NCI-H1092 treated with DMSO at 0.1 percent for 48 hours (cell line): ENCODE results near the gene DMXL2.
A peak's percentile ranks its signal among the peaks of the same experiment; 100 is the strongest.
"Not testable (repeated sequence)": the region's sequence is repeated elsewhere in the genome, so short reads cannot be mapped to it uniquely, and the experiment has no call there.

Experiments used
- DNase-seq: peaks from one replicate; lab custom pipeline; 2025; lab: John Stamatoyannopoulos, UW

DMXL2 gene

DNA sequence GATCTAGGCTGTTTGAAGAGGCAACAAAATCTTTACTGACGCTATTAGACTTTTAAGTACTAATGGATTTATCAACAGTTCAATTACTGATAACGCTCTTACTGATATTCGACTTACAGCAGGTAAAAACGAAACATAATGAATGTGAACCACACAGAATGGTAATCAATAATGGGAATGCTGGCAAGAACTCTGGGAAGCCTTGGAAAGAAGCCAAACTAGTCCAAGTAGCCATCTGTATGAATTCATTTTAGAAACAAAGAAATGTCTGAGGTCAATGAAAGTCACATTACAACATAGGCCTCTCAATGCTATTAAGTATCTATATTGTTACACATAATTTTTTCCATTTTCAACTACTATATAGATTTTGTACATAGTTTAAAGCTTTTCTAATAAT, 130.0 kb downstream of the DMXL2 start:
- DNase-seq = peak; percentile 0

DNA sequence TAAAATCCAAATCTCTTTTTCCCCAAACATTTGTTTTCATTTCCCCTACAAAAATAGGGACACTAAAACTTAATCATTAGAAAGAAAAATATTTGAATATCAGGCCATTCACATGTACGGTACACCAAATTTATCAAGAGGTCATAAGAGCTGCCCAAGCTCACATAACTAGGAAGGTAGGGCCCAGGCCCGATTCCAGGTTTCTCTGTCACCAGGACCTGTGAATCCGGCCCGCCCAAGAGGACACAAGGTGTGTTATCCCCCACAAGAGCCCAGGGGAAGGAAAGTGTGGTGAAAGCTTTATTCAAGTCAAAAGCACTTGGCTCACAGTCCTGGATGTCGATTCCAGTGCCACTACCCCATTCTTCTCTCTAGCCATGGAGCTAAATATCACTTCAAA, 130.6 kb downstream of the DMXL2 start:
- DNase-seq = no peak

DNA sequence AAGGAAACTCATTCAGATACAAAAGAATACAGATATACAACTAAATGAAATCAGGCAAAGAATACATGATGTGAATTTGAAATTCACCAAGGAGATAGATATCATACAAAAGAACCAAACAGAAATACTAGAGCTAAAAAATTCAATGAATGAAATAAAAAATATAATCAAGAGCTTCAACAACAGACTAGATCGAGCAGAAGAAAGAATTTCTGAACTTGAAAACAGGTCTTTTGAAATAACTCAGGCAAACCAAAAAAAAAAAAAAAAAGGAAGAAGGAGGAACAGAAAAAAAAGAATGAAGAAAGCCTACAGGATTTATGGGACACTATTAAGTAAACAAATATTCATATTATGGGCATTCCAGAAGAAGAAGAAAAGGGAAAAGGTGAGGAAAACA, 137.8 kb downstream of the DMXL2 start:
- no peak for DNase-seq

DNA sequence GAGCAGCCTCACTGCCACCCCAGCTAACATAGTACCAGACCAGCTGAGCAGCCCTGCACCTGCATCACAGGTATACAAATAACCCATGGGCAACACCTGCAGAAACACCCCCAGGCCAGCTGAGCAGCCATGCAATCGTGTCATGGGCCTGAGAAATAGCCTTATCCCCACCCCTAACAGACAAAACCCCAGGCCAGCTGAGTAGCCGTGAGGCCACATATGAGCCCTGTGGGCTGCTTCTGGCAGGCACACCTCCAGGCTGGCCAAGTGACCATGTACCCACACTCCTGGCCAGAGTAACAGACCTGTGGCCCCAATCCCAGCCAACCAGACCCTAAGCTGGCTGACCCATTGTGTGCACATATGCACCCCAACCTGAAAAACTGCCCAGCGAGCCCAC, 138.6 kb downstream of the DMXL2 start:
- DNase-seq = no peak

DNA sequence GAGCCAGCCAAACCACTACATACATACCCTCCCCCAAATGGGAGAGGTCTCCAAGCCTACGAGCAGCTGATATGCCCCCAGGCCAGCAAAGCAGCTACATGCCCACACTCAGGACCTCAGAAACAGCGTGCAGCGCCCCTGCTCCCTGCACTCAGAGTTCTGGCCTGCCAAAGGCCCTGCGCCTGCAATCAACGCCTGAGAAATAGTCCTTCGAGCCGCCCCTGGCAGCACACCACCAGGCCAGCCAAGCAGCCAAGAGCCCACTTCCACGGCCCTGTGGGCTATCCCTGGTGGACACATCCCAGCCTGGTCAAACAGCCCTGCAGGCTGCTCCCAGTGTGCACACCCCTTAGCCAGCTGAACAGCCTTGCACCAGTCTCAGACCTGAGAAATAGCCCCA, 139.1 kb downstream of the DMXL2 start:
- no peak for DNase-seq

DNA sequence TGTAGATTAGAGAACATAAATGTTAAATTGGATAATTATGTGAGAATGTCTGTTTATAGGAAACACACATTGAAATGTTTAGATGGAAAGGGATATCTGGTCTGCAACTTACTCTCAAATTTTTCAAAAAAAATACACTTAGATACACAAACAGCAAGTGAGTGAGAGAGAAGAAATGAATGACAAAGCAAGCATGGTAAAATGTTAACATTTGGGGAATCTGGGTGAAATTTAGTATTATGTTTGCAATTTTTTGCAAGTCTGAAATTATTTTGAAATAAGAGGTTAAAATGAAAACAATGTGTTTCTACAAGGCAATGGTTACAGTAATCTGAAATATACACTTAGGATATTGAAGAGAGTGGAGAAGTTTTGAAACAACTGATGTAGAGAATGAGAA, 146.8 kb downstream of the DMXL2 start:
- DNase-seq = no peak

DNA sequence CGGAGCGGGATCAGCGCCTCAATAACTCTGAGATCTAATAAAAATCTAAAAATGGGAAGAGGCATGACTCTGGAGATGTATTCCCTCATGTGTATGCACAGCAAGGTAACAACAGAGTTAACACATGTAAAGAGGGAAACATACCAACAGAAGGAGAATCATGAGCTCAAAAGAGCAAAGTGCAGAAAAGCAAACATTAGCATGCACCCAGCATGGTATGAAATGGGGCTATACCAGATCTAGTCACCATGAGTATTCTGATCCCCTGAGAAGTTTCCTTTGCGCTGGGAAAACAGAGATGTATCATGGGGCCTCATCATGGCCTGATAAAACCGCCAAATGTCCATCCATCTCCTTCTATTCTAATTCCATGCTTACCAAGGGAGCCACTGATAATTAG, 152.1 kb downstream of the DMXL2 start:
- DNase-seq = no peak

DNA sequence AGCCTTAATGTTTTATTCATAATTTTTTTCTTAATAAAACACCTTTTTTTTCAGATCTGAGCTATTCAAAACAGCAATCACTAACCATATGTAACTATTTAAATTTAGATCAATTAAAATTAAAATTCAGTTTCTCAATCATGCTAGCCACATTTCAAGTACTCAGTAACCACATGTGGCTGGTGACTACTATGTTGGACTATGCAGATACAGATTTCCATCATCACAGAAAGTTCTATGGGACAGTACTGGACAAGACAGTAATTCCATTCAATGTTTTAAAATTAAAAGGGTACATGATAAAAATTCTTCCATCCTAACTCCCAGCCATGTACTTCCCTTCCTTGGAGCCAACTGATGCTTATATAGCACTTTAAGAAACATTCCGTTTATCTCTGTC, 161.8 kb downstream of the DMXL2 start:
- DNase-seq = no peak

DNA sequence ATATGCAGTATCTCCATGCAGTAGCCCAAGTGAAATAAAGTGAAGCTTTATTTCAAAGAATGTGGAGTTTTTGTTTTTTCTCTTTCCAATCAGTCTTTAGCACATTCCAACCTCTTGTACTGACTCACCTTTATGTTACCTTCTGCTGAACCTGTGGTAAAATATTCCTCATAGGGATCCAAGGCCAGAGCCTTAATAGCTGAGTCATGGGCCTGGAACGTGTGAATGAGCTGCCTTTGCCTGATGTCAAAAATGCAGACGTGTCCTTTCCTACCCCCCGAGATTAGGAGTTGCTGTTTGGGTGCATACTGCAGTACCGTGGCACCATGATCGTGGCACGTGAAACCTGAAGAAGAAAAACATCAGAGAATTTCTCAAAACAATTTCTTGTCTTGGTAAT, 172.6 kb downstream of the DMXL2 start:
- DNase-seq = no peak

DNA sequence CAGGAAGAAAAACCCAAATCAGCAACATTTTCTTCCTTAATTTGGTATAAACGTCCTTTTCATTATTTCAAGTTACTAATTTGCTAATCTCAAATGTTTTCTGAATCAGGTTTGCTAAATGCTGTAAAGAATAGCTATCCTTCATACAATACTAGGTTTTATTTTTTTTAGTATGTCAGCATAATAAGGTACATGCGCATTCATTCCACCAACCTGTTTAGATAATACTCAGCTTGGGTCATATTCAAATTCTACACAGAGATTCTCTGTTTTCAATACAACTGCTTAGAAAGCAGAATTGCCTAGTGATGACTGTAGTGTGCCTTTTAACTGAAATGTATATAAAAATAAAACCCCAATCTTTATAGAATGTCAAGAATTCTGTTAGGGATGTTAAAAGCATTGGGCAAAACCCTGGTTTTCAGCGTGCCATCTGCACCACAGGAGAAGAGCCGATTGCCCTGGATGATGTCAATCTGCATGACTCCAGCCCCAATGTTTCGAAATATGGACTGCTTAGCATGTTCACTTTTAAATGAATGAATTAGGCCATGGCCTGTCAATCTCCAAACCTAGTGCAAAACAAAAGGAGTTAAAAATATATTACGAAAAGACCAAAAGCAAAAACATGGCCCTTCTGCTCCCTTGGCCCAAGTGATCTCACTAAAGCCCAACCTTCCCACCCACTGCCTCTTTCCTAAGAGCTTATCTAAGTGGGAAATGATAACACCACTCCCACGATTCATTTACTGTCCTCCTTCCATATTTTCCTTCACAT, 173.8 kb downstream of the DMXL2 start:
- no peak for DNase-seq

DNA sequence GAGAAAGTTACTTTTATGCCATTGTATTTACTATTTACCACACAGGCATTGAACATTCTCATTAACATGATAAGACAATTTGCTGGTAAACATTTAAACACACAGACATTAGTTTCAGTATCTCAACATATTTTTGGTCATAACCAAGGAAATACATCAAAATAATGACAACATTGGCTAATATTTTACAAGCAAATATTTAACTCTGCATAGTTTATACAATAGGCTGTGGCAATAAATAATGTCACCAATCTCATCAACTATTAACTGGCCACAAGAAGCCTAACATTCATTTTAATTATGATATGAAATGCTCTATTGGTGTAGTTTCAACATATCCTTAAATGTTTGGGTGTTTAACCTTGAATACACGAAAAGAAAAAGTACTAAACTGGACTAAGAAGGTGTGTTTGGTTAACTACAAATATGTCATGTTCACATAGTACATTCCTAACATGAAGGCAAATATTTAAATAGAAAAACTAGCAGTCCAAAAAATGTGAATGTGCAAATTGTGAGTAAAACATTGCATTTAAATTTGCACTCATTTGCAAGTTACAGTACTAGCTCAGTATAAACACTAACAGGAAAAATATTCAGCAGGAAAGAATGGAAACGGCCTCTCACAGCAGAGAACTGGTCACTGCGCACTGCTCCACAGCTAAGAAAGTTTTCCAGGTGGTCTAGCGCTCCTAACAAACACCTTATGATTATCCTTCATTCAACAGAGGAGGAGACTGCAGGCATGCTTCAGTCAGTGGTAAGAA, 174.5 kb downstream of the DMXL2 start:
- no peak for DNase-seq

DNA sequence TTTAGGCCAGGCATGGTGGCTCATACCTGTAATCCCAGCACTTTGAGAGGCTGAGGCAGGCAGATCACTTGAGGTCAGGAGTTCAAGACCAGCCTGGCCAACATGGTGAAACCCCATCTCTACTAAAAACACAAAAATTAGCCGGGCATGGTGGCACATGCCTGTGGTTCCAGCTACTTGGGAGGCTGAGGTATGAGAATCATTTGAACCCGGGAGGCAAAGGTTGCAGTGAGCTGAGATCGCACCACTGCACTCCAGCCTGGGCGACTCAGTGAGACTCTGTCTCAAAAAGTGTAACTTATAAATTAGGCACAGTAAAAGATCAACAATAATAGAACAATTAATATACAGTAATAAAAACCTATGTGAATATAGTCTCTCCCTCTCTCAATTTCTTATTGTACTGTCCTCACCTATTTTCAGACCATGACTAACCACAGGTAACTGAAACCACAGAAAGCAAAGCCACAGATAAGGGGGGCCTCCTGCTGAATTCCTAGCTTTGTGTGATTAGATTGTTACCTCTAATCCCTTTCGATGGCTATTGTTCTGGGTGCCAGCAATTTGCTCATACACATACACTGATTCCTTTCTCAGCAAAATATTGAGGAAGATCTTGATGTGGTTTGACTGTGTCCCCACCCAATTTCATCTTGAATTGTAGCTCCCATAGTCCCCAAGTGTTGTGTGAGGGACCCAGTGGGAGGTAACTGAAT, 176.4 kb downstream of the DMXL2 start:
- DNase-seq = not testable (repeated sequence)

DNA sequence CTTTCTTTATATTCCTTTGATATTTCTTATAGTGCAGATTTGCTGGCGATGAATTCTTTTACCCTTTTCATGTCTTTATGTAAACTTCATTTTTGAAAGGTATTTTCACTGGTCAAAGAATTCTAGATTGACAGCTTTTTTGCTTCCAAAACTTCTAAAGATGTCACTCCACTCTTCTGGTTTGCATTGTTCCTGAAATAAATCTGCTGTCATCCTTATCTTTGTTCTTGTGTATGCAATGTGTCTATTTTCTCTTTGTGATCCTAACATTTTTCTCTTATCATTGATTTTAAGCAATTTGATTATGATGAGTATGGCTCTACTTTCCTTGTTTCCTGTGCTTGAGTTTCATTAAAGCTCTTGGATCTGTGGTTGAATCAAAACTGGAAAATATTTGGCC, 177.8 kb downstream of the DMXL2 start:
- DNase-seq = no peak

DNA sequence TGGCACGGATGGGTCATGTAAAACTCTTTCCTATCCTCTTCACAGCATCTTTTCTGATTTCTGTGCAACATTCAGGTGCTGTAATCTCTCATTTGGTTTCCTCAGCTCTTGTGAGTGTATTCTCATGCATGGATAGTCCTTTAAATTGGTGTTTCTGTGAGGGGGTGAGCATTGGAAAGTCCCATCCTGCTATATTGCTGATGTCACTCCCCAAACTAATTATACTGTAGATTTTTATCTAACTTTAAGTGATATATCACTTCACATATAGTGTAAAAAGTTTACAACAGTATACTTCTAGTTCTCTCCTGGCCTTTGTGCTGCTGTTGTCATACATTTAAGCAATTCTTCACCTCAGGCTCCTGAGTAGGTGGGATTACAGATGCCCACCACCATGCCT, 178.5 kb downstream of the DMXL2 start:
- no peak for DNase-seq

DNA sequence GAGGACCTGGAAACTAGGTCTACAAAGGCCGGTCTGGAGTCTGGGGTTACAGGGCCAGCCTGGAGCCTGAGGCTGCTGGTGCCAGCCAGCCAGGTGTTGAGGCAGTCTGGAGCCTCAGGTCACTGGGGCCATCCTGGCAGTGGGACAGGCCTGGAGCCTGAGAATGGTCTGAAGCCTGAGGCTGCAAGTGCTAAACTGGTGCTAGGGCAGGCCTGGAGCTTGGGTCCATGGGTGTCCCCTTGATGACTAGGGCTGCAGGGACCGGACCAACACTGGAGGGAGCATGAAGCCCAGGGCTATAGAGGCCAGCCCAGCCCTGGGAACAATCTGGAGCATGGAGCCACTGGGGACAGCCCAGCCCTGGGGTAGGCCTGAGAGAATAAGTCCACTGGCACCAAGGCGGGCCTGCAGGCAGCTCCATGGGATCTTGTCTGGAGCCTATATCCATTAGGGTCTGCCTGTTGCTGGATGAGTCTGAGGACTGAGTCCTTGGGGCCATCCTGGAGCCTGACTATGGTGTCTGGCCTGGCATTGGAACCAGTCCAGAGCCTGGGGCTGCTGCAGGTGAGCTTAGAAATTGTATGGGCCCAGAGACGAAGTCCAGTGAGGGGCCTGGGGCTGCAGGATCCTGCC, 179.2 kb downstream of the DMXL2 start:
- DNase-seq = no peak

DNA sequence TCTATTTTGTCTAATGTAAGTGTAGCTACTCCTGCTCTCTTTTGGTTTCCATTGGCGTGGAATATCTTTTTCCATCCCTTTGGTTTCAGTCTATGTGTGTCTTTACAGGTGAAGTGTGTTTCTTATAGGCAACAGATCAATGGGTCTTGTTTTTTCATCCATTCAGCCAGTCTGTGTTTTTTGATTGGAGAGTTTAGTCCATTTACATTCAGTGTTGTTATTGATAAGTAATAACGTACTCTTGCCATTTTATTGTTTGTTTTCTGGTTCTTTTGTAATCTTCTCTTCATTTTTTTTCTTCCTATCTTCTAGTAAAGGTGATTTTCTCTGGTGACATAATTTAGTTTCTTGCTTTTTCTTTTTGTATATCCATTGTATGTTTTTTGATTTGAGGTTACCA, 184.0 kb downstream of the DMXL2 start:
- DNase-seq = no peak

DNA sequence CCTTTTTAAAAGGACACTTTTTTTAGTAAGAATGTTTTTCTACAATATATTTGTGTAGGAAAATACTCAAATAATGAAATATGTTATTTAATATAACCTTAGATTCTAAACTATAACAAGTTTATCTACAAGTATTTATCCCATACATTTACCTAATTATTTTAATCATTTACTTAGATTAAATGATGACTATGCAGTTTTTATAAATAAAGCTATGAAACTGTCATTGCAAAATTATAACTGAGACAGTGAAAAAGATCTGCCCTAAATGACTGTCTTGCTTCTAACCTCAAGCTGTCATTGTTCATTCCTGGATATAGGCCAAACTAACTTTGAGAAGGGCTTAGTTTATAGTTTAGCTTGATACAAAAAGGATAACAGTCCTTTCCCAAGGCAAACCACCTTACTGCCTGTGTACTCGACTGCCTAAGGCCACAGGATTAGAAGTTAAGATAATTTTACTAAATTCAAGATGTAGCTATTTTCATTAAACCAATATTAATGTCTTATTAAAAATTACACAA, 197.0 kb downstream of the DMXL2 start:
- DNase-seq = no peak

DNA sequence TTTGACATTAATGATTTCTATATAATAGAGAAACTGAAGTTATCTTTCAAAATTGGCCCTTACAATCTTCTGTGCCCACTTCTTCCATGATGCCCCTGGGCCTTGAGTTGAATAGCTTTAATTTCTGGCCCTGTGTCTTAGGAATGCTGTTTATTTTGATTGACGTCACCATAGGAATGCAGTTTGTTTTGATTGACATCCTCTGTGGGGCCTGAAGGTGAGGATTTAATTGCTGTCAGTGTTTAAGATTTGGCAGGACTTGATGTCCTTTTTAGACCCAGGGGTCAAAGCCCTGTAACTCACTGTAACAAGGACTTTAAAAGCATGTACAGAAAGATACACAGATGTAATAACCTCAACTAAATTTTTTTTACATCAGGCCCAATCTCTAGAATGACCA, 197.8 kb downstream of the DMXL2 start:
- no peak for DNase-seq

DNA sequence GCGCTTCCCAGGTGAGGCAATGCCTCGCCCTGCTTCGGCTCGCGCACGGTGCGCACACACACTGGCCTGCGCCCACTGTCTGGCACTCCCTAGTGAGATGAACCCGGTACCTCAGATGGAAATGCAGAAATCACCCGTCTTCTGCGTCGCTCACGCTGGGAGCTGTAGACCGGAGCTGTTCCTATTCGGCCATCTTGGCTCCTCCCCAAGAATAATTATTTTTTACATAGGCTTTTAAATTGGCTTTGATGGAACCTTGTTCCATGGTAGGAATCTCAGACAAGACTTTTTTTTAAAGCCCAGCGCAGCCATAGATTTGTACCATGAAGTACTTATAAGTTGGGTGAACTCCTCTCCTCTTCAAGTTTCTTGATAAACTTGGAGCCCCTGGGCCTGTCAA, 199.5 kb downstream of the DMXL2 start:
- DNase-seq = not testable (repeated sequence)

DNA sequence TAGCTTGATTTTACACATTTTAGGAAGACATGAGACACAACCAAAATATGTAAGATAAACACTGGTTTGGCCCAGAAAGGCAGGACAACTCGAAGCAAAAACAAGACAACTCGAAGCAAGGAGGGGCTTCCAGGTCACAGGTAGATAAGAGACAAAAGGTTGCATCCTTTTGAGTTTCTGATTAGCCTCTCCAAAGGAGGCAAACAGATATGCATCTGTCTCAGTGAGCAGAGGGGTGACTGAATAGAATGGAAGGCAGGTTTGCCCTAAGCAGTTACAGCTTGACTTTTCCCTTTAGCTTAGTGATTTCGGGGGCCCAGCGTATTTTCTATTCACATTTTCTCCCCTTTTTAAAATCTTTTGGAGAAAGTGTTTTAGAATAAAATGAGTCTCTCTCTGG, 206.4 kb downstream of the DMXL2 start:
- no peak for DNase-seq

DNA sequence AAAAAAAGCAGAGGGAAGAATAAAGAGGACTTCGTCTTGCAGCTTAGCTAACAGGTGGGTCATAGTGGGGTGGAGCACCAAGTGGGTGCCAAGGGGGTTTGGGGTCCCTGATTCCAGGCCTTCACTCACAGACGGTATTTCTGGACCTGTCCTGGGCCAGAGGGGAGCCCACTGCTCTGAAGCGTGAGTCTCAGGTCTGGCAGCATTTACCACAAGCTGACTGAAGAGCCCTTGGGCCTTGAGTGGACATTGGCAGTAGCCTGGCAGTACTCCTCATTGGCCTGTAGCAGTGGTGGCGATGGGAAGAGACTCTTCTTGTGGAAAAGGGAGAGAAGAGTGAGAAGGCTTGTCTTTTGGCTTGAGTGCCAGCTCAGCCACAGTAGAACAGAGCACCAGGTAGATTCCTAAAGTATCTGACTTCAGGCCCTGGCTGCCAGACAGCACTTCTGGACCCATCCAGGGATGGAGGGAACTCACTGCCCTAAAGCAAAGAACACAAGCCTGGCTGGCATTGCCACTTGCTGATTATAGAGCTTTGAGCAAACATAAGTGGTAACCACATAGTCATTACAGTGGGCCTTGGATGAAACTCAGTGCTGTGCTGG, 208.2 kb downstream of the DMXL2 start:
- no peak for DNase-seq
